Measurements from ENCODE around the gene COL4A2.
A peak's percentile ranks its signal among the peaks of the same experiment; 100 is the strongest.

COL4A2 gene

GRCh38 chr13:110407021-110407420, 99.9 kb downstream of the COL4A2 start:
- H3K4me1 ChIP-seq (ENCODE audit: control insufficient read depth in 1 of 2, insufficient read depth in 2 of 2, low read length in 2 of 2), result peaks cover 7 to 9% of the 10 kb centered on the region in 2 donors

GRCh38 chr13:110407531-110407930, 100.4 kb downstream of the COL4A2 start:
- Histone ChIP-seq H3K36me3 (ENCODE audit: control insufficient read depth in 1 of 2, insufficient read depth in 2 of 2, low read length in 2 of 2) (no peaks in the 10 kb centered on the region), H3K4me3 (ENCODE audit: low read depth in 1 of 2, low read length in 2 of 2) (no peak overlapping the region), H3K9me3 (ENCODE audit: control insufficient read depth in 1 of 2, low read length in 2 of 2) (no peaks in the 10 kb centered on the region), H3K9ac (ENCODE audit: low read depth in 1 of 2, low read length in 2 of 2) (no peak overlapping the region), H3K27ac (ENCODE audit: low read depth, low read length) (no peak overlapping the region), H3K4me1 (ENCODE audit: control insufficient read depth in 1 of 2, insufficient read depth in 2 of 2, low read length in 2 of 2) (peaks cover 8 to 10% of the 10 kb centered on the region in 2 donors), H3K27me3 (ENCODE audit: control insufficient read depth in 1 of 2, insufficient read depth in 2 of 2, low read length in 2 of 2) (no peaks in the 10 kb centered on the region)

More at GRCh38 chr13:110407021-110407420, 99.9 kb downstream of the COL4A2 start:
- H3K4me3 ChIP-seq (ENCODE audit: low read depth in 1 of 2, low read length in 2 of 2), result no peak overlapping the region
- H3K9me3 ChIP-seq (ENCODE audit: control insufficient read depth in 1 of 2, low read length in 2 of 2), result no peaks in the 10 kb centered on the region
- no peak overlapping the region for H3K27ac ChIP-seq (ENCODE audit: low read depth, low read length)
- H3K36me3 ChIP-seq (ENCODE audit: control insufficient read depth in 1 of 2, insufficient read depth in 2 of 2, low read length in 2 of 2), result no peaks in the 10 kb centered on the region
- H3K27me3 ChIP-seq (ENCODE audit: control insufficient read depth in 1 of 2, insufficient read depth in 2 of 2, low read length in 2 of 2), result no peaks in the 10 kb centered on the region
- no peak overlapping the region for H3K9ac ChIP-seq (ENCODE audit: low read depth in 1 of 2, low read length in 2 of 2)

- Histone ChIP-seq H3K9me3 (ENCODE audit: control insufficient read depth in 1 of 2, low read length in 2 of 2) (no peaks in the 10 kb centered on the region), H3K9ac (ENCODE audit: low read depth in 1 of 2, low read length in 2 of 2) (no peak overlapping the region), H3K27me3 (ENCODE audit: control insufficient read depth in 1 of 2, insufficient read depth in 2 of 2, low read length in 2 of 2) (no peaks in the 10 kb centered on the region), H3K27ac (ENCODE audit: low read depth, low read length) (peak overlapping the region; percentile 71), H3K4me3 (ENCODE audit: low read depth in 1 of 2, low read length in 2 of 2) (no peak overlapping the region), H3K36me3 (ENCODE audit: control insufficient read depth in 1 of 2, insufficient read depth in 2 of 2, low read length in 2 of 2) (no peaks in the 10 kb centered on the region), H3K4me1 (ENCODE audit: control insufficient read depth in 1 of 2, insufficient read depth in 2 of 2, low read length in 2 of 2) (peaks cover 8 to 10% of the 10 kb centered on the region in 2 donors)
Observed at GRCh38 chr13:110408286-110408685, 101.2 kb downstream of the COL4A2 start.

- Histone ChIP-seq H3K27me3 (ENCODE audit: control insufficient read depth in 1 of 2, insufficient read depth in 2 of 2, low read length in 2 of 2) (no peaks in the 10 kb centered on the region), H3K27ac (ENCODE audit: low read depth, low read length) (peak overlapping the region; percentile 53), H3K4me3 (ENCODE audit: low read depth in 1 of 2, low read length in 2 of 2) (no peak overlapping the region), H3K9me3 (ENCODE audit: control insufficient read depth in 1 of 2, low read length in 2 of 2) (no peaks in the 10 kb centered on the region), H3K4me1 (ENCODE audit: control insufficient read depth in 1 of 2, insufficient read depth in 2 of 2, low read length in 2 of 2) (peaks cover 8 to 10% of the 10 kb centered on the region in 2 donors), H3K9ac (ENCODE audit: low read depth in 1 of 2, low read length in 2 of 2) (no peak overlapping the region), H3K36me3 (ENCODE audit: control insufficient read depth in 1 of 2, insufficient read depth in 2 of 2, low read length in 2 of 2) (no peaks in the 10 kb centered on the region)
Observed at GRCh38 chr13:110409581-110409992, 102.5 kb downstream of the COL4A2 start.

- Histone ChIP-seq H3K27ac (ENCODE audit: low read depth, low read length) (peak overlapping the region; percentile 53), H3K4me1 (ENCODE audit: control insufficient read depth in 1 of 2, insufficient read depth in 2 of 2, low read length in 2 of 2) (peaks cover 8 to 10% of the 10 kb centered on the region in 2 donors), H3K27me3 (ENCODE audit: control insufficient read depth in 1 of 2, insufficient read depth in 2 of 2, low read length in 2 of 2) (no peaks in the 10 kb centered on the region), H3K36me3 (ENCODE audit: control insufficient read depth in 1 of 2, insufficient read depth in 2 of 2, low read length in 2 of 2) (no peaks in the 10 kb centered on the region), H3K9ac (ENCODE audit: low read depth in 1 of 2, low read length in 2 of 2) (no peak overlapping the region), H3K4me3 (ENCODE audit: low read depth in 1 of 2, low read length in 2 of 2) (no peak overlapping the region), H3K9me3 (ENCODE audit: control insufficient read depth in 1 of 2, low read length in 2 of 2) (no peaks in the 10 kb centered on the region)
Observed at GRCh38 chr13:110410000-110410399, 102.9 kb downstream of the COL4A2 start.

- Histone ChIP-seq H3K4me3 (ENCODE audit: low read depth in 1 of 2, low read length in 2 of 2) (no peak overlapping the region), H3K4me1 (ENCODE audit: control insufficient read depth in 1 of 2, insufficient read depth in 2 of 2, low read length in 2 of 2) (peaks cover 10 to 11% of the 10 kb centered on the region in 2 donors), H3K27me3 (ENCODE audit: control insufficient read depth in 1 of 2, insufficient read depth in 2 of 2, low read length in 2 of 2) (no peaks in the 10 kb centered on the region), H3K27ac (ENCODE audit: low read depth, low read length) (peak overlapping the region; percentile 68), H3K9ac (ENCODE audit: low read depth in 1 of 2, low read length in 2 of 2) (no peak overlapping the region), H3K36me3 (ENCODE audit: control insufficient read depth in 1 of 2, insufficient read depth in 2 of 2, low read length in 2 of 2) (no peaks in the 10 kb centered on the region), H3K9me3 (ENCODE audit: control insufficient read depth in 1 of 2, low read length in 2 of 2) (no peaks in the 10 kb centered on the region)
Observed at GRCh38 chr13:110410936-110411687, 104.0 kb downstream of the COL4A2 start.

- Histone ChIP-seq H3K36me3 (ENCODE audit: control insufficient read depth in 1 of 2, insufficient read depth in 2 of 2, low read length in 2 of 2) (no peaks in the 10 kb centered on the region), H3K27ac (ENCODE audit: low read depth, low read length) (peak overlapping the region; percentile 68), H3K27me3 (ENCODE audit: control insufficient read depth in 1 of 2, insufficient read depth in 2 of 2, low read length in 2 of 2) (no peaks in the 10 kb centered on the region), H3K9ac (ENCODE audit: low read depth in 1 of 2, low read length in 2 of 2) (no peak overlapping the region), H3K4me3 (ENCODE audit: low read depth in 1 of 2, low read length in 2 of 2) (no peak overlapping the region), H3K4me1 (ENCODE audit: control insufficient read depth in 1 of 2, insufficient read depth in 2 of 2, low read length in 2 of 2) (peaks cover 10 to 14% of the 10 kb centered on the region in 2 donors), H3K9me3 (ENCODE audit: control insufficient read depth in 1 of 2, low read length in 2 of 2) (no peaks in the 10 kb centered on the region)
Observed at GRCh38 chr13:110411688-110412059, 104.6 kb downstream of the COL4A2 start.

- Histone ChIP-seq H3K27ac (ENCODE audit: low read depth, low read length) (peak overlapping the region; percentile 68), H3K4me3 (ENCODE audit: low read depth in 1 of 2, low read length in 2 of 2) (no peak overlapping the region), H3K9ac (ENCODE audit: low read depth in 1 of 2, low read length in 2 of 2) (peak overlapping the region in 1 of 2 donors; percentile 12), H3K36me3 (ENCODE audit: control insufficient read depth in 1 of 2, insufficient read depth in 2 of 2, low read length in 2 of 2) (no peaks in the 10 kb centered on the region), H3K9me3 (ENCODE audit: control insufficient read depth in 1 of 2, low read length in 2 of 2) (no peaks in the 10 kb centered on the region), H3K4me1 (ENCODE audit: control insufficient read depth in 1 of 2, insufficient read depth in 2 of 2, low read length in 2 of 2) (peaks cover 10 to 14% of the 10 kb centered on the region in 2 donors), H3K27me3 (ENCODE audit: control insufficient read depth in 1 of 2, insufficient read depth in 2 of 2, low read length in 2 of 2) (no peaks in the 10 kb centered on the region)
Observed at GRCh38 chr13:110412132-110412914, 105.2 kb downstream of the COL4A2 start.

- H3K27ac ChIP-seq (ENCODE audit: low read depth, low read length), result peak overlapping the region; percentile 30
Observed at GRCh38 chr13:110413016-110413675, 106.1 kb downstream of the COL4A2 start.

GRCh38 chr13:110413676-110414040, 106.6 kb downstream of the COL4A2 start:
- Histone ChIP-seq H3K27ac (ENCODE audit: low read depth, low read length) (no peak overlapping the region), H3K9ac (ENCODE audit: low read depth in 1 of 2, low read length in 2 of 2) (no peak overlapping the region), H3K9me3 (ENCODE audit: control insufficient read depth in 1 of 2, low read length in 2 of 2) (no peaks in the 10 kb centered on the region), H3K4me3 (ENCODE audit: low read depth in 1 of 2, low read length in 2 of 2) (no peak overlapping the region), H3K27me3 (ENCODE audit: control insufficient read depth in 1 of 2, insufficient read depth in 2 of 2, low read length in 2 of 2) (no peaks in the 10 kb centered on the region), H3K4me1 (ENCODE audit: control insufficient read depth in 1 of 2, insufficient read depth in 2 of 2, low read length in 2 of 2) (peaks cover 10 to 14% of the 10 kb centered on the region in 2 donors), H3K36me3 (ENCODE audit: control insufficient read depth in 1 of 2, insufficient read depth in 2 of 2, low read length in 2 of 2) (no peaks in the 10 kb centered on the region)

More at GRCh38 chr13:110413016-110413675, 106.1 kb downstream of the COL4A2 start:
- Histone ChIP-seq H3K9ac (ENCODE audit: low read depth in 1 of 2, low read length in 2 of 2) (no peak overlapping the region), H3K36me3 (ENCODE audit: control insufficient read depth in 1 of 2, insufficient read depth in 2 of 2, low read length in 2 of 2) (no peaks in the 10 kb centered on the region), H3K4me3 (ENCODE audit: low read depth in 1 of 2, low read length in 2 of 2) (no peak overlapping the region), H3K9me3 (ENCODE audit: control insufficient read depth in 1 of 2, low read length in 2 of 2) (no peaks in the 10 kb centered on the region), H3K4me1 (ENCODE audit: control insufficient read depth in 1 of 2, insufficient read depth in 2 of 2, low read length in 2 of 2) (peaks cover 10 to 14% of the 10 kb centered on the region in 2 donors), H3K27me3 (ENCODE audit: control insufficient read depth in 1 of 2, insufficient read depth in 2 of 2, low read length in 2 of 2) (no peaks in the 10 kb centered on the region)
